ENCODE results near the gene TAF1.
"Not testable (repeated sequence)": the region's sequence is repeated elsewhere in the genome, so short reads cannot be mapped to it uniquely, and the experiment has no call there.

Gene TAF1

DNA sequence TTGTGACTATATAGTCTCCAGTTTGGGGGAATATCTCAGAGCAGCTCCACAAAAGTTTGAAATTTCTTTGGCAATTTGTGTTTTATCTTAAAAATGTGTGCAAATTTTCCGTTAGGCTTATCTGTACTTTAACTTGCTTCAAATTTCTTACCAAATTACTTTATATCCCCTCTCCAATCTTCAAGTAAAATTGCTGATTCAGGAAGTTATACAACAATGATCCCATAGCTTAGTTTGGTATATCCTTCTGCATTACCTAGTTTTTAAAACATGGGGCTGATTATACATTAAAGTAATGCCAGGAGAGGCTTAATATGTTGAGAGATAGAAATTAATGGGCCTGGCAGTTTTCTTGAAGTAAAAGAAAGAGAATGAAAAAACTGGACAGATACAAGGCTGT is 66.6 kb downstream of the TAF1 start:
- no peak for DNase-seq

- DNase-seq = no peak
These were observed 72.6 kb downstream of the TAF1 start for GRCh38 chrX:71438750-71439149.

GRCh38 chrX:71439420-71439819 is 73.3 kb downstream of the TAF1 start:
- no peak for DNase-seq

GRCh38 chrX:71439896-71440295 is 73.7 kb downstream of the TAF1 start:
- DNase-seq = no peak

- DNase-seq = no peak
These were observed 74.2 kb downstream of the TAF1 start for GRCh38 chrX:71440401-71440800.

GRCh38 chrX:71441809-71442208 is 75.7 kb downstream of the TAF1 start:
- not testable (repeated sequence) for DNase-seq

- no peak for DNase-seq
These were observed 84.4 kb downstream of the TAF1 start for GRCh38 chrX:71450433-71451106.

DNA sequence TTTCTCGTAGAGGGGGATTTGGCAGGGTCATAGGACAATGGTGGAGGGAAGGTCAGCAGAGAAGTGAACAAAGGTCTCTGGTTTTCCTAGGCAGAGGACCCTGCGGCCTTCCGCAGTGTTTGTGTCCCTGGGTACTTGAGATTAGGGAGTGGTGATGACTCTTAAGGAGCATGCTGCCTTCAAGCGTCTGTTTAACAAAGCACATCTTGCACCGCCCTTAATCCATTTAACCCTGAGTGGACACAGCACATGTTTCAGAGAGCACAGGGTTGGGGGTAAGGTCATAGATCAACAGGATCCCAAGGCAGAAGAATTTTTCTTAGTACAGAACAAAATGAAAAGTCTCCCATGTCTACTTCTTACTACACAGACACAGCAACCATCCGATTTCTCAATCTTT is 85.4 kb downstream of the TAF1 start:
- not testable (repeated sequence) for DNase-seq

DNA sequence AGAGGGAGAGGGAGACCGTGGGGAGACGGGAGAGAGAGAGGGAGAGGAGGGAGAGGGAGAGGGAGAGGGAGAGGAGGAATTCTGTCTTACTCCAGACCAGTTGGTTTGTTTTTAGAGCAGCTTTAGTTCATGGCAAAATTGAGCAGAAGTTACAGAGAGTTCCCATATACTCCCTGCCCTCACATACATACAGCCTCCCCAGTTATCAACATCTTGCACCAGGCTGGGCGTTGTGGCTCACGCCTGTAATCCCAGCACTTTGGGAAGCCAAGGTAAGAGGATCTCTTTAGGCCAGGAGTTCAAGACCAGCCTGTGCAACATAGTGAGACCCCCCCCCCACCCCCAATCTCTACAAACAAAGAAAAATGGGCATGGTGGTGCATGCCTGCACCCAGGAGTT is 86.9 kb downstream of the TAF1 start:
- no peak for DNase-seq

DNA sequence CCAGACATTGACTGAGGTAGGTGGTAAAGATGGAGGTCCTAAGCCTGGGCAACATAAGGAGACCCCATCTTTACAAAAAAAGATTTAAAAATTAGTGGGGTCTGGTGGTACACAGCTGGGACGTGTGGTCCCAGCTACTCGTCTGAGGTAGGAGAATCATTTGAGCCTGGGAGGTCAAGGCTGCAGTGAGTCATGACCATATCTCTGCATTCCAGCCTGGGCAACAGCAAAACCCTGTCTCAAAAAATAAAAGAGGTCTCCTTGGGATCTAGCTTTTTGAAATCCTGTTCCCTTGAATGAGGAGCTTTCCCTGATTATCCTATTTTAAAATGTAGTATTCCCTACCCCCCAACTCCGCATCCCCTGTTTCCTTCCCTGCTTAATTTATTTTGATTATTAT is 88.1 kb downstream of the TAF1 start:
- DNase-seq = no peak

DNA sequence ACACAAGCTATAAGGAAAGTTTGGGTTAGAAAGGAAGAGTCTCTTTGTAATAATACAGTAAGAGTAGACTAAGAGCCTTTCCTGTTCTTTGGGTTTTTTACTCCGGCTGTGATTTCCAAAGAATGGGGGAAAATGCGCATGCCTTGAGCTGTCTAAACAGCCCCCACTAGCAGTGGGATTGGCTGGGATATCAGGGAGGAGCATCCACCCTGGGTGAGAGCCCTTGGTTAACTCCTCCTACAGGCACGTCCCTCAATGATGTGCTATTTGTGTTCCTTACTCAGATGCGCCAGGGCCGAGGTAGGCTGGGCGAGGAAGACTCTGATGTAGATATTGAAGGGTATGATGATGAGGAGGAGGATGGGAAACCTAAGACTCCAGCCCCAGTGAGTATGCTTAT is 92.7 kb downstream of the TAF1 start:
- no peak for DNase-seq

- no peak for DNase-seq
These were observed 98.8 kb downstream of the TAF1 start for GRCh38 chrX:71464968-71465367.

DNA sequence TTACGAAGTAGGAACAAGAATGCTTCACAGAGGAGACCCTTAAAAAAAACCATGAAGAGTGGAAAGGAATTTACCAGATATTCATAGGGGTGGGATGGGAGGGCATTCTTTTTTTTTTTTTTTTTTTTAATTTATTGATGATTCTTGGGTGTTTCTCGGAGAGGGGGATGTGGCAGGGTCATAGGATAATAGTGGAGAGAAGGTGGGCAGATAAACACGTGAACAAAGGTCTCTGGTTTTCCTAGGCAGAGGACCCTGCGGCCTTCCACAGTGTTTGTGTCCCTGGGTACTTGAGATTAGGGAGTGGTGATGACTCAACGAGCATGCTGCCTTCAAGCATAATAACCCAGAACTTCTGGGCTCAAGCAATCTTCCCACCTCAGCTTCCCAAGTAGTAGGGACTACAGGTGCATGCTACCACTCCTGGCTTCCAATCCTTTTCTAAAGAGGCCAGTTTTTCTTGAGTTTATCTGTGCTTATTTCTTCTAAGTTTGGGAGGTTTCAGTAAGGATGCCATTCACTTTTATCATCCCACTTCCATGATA is 100.9 kb downstream of the TAF1 start:
- DNase-seq = no peak

DNA sequence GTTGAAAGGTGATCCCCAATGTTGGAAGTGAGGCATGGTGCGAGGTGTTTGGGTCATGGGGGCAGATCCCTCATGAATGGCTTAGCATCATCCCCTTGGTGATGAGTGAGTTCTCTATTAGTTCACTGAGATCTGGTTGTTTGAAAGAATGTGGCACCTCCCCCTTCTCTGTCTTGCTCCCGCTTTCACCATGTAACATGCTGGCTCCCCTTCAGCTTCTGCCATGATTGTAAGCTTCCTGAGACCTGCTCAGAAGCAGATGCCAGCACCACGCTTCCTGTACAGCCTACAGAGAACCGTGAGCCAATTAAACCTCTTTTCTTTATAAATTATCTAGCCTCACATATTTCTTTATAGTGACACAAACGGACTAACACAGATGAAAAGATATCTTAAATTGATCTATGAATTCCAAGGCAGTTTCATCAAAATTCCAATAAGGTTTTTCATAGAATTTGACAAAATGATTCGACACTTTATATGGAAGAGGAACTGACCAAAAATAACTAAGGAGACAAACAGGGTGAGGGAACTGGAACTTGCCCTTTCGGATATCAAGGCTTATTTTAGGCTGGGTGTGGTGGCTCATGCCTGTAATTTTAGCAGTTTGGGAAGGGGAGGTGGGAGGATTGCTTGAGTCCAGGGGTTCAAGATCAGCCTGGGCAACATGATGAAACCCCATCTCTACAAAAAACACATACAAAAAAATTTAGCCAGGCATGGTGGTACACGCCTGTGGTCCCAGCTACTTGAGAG is 109.8 kb downstream of the TAF1 start:
- no peak for DNase-seq

DNA sequence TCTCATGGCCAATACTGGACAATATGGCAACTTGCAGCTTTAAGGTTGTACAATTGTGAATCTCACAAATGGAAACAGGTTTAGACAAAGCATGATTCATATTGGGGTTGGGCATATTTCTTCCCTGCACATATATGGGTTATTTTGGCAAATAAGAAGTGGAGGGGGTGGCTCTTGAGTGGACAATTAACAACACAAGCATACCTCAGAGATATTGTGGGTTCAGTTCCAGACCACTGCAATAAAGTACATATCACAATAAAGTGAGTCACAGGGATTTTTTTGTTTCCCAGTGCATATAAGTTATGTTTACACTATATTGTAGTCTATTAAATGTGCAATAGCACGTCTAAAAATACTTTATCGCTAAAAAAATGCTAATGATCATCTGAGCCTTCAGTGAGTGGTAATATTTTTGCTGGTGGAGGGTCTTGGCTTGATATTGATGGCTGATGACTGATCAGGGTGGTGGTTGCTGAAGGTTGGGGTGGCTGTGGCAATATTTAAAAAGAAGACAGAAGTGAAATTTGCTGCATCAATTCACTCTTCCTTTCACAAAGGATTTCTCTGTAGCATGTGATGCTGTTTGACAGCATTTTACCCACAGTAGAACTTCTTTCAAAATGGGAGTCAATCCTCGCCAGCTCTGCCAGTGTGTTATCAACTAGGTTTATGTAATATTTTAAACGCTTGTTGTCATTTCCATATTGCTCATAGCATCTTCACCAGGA is 116.2 kb downstream of the TAF1 start:
- no peak for DNase-seq

- DNase-seq = no peak
These were observed 121.7 kb downstream of the TAF1 start for GRCh38 chrX:71487814-71488213.

- DNase-seq = no peak
These were observed 123.4 kb downstream of the TAF1 start for GRCh38 chrX:71489540-71489939.

GRCh38 chrX:71492231-71493065 is 126.3 kb downstream of the TAF1 start:
- no peak for DNase-seq

GRCh38 chrX:71493111-71493613 is 127.0 kb downstream of the TAF1 start:
- no peak for DNase-seq

- DNase-seq = not testable (repeated sequence)
These were observed 129.8 kb downstream of the TAF1 start for GRCh38 chrX:71495979-71496378.

DNA sequence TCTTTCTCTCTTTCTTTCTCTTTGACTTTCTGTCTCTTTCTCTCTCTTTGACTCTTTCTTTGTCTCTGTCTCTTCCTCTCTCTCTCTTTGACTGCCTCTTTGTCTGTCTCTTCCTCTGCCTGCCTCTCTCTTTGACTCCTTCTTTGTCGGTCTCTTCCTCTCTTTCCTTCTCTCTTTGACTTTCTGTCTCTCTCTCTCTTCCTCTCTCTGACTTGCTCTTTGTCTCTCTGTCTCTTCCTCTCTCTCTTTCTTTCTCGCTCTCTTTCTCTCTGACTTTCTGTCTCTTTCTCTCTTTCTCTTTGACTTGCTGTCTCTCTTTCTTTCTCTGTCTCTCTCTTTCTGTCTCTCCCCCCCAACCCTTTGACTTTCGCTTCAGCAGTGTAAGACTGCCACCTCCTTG is 130.3 kb downstream of the TAF1 start:
- no peak for DNase-seq

DNA sequence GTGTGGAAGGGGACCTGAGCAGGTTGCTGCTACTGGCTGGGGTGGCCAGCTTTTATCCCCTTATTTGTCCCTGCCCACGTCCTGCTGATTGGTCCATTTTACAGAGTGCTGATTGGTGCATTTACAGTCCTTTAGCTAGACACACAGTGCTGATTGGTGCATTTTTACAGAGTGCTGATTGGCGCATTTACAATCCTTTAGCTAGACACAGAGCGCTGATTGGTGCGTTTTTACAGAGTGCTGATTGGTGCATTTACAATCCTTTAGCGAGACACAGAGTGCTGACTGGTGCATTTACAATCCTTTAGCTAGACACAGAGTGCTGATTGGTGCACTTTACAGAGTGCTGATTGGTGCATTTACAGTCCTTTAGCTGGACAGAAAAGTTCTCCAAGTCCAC is 135.9 kb downstream of the TAF1 start:
- DNase-seq = not testable (repeated sequence)

DNA sequence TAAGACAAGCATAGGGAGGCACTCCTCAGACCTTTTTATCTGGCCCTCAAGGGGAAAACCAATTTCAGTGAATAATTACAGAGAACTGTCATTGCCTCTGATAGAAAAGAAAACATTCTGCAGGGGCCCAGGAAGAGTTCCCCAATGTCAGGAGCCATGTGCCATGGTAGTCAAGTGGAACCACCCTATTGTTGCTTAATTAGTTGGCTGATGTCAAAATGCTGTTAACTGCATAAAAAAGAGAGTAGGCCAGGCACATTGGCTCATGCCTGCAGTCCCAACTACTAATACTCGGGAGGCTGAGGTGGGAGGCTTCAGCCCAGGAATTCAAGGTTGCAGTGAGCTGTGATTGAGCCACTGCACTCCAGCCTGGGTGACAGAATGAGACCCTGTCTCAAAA is 138.2 kb downstream of the TAF1 start:
- DNase-seq = no peak
